ENCODE measurements around the gene CD3G.

GRCh38 chr11:118374729-118375128 is 30.6 kb downstream of the CD3G start:
- TF ChIP-seq, protein P1, sequence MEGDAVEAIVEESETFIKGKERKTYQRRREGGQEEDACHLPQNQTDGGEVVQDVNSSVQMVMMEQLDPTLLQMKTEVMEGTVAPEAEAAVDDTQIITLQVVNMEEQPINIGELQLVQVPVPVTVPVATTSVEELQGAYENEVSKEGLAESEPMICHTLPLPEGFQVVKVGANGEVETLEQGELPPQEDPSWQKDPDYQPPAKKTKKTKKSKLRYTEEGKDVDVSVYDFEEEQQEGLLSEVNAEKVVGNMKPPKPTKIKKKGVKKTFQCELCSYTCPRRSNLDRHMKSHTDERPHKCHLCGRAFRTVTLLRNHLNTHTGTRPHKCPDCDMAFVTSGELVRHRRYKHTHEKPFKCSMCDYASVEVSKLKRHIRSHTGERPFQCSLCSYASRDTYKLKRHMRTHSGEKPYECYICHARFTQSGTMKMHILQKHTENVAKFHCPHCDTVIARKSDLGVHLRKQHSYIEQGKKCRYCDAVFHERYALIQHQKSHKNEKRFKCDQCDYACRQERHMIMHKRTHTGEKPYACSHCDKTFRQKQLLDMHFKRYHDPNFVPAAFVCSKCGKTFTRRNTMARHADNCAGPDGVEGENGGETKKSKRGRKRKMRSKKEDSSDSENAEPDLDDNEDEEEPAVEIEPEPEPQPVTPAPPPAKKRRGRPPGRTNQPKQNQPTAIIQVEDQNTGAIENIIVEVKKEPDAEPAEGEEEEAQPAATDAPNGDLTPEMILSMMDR (IDR thresholded peaks at IDR 0.05), result no peak
- no peak for TF ChIP-seq ZFX (IDR thresholded peaks at IDR 0.05; ENCODE audit: borderline replicate concordance)
